WTC11 (cell line): ENCODE results near the gene NUP88. TPM values are rescaled to one million over a fixed set of nuclear protein-coding genes. Genes with fewer than 3 reads are reported as not detected.

Experiments
- ATAC-seq: fragments of 200-7000 bp; cut with Tn5 transposase; 2 replicates; pipeline ENCODE4 v1.10.0; 2021; ENCODE audit warnings: mild to moderate bottlenecking, moderate library complexity
- CTCF ChIA-PET: fragments of 300-600 bp; sonication (Branson Sonifier 250); formaldehyde crosslinking; loops from one replicate; lab custom pipeline; 2021; ENCODE audit warnings: antibody characterized with exemption; lab: Charles Lee
- POLR2A ChIA-PET: fragments of 350-600 bp; sonication (Branson Sonifier 250); formaldehyde crosslinking; loops from one replicate; lab custom pipeline; 2021; ENCODE audit warnings: antibody characterized with exemption; lab: Charles Lee
- DNase-seq: peaks from one replicate; pipeline ENCODE4 v3.0.0; 2021; ENCODE audit warnings: low spot score
- H3K27ac Mint-ChIP-seq: 2 replicates; pipeline ENCODE4 v1.8.0; 2021; ENCODE audit warnings: mixed read lengths
- H3K27me3 Mint-ChIP-seq: 2 replicates; pipeline ENCODE4 v1.8.0; 2021; ENCODE audit warnings: low read depth, mild to moderate bottlenecking, moderate library complexity, mixed read lengths
- H3K36me3 Mint-ChIP-seq: 2 replicates; pipeline ENCODE4 v1.8.0; 2021; ENCODE audit warnings: mixed read lengths
- H3K4me1 Mint-ChIP-seq: 2 replicates; pipeline ENCODE4 v1.8.0; 2022; ENCODE audit warnings: mixed read lengths
- H3K4me3 Mint-ChIP-seq: 2 replicates; pipeline ENCODE4 v1.8.0; 2021; ENCODE audit warnings: mild to moderate bottlenecking, moderate library complexity, mixed read lengths
- H3K9me3 Mint-ChIP-seq: 2 replicates; pipeline ENCODE4 v1.8.0; 2021; ENCODE audit warnings: mixed read lengths
- E2F4 ChIP-seq: sonication (generic); formaldehyde crosslinking; IDR thresholded peaks from 2 replicates; pipeline ENCODE4 v1.8.1; 2022; ENCODE audit warnings: low read depth, mild to moderate bottlenecking, moderate library complexity, missing genetic modification reagents, borderline replicate concordance
- EMX1 ChIP-seq: fragments of 250-450 bp; sonication (Bioruptor Pico); IDR thresholded peaks from 2 replicates; pipeline ENCODE4 v1.8.0; 2021; ENCODE audit warnings: mild to moderate bottlenecking
- ESRRA ChIP-seq: sonication (generic); formaldehyde crosslinking; IDR thresholded peaks from 2 replicates; pipeline ENCODE4 v1.8.1; 2022; ENCODE audit warnings: mild to moderate bottlenecking, missing genetic modification reagents, borderline replicate concordance
- GABPB1 ChIP-seq: sonication (generic); formaldehyde crosslinking; IDR thresholded peaks from 2 replicates; pipeline ENCODE4 v1.8.1; 2023; ENCODE audit warnings: mild to moderate bottlenecking, missing genetic modification reagents
- HMGA2 ChIP-seq: fragments of 250-450 bp; sonication (Bioruptor Pico); IDR thresholded peaks from 2 replicates; pipeline ENCODE4 v1.4.0; 2021; ENCODE audit warnings: mild to moderate bottlenecking, moderate library complexity
- IRF2 ChIP-seq: sonication (generic); formaldehyde crosslinking; IDR thresholded peaks from 2 replicates; pipeline ENCODE4 v1.8.0; 2022; ENCODE audit warnings: low read depth, missing genetic modification reagents, borderline replicate concordance
- JUN ChIP-seq: sonication (generic); formaldehyde crosslinking; IDR thresholded peaks from 2 replicates; pipeline ENCODE4 v1.8.0; 2023; ENCODE audit warnings: mild to moderate bottlenecking, missing genetic modification reagents
- MXD4 ChIP-seq: fragments of 250-450 bp; sonication (Bioruptor Pico); IDR thresholded peaks from 2 replicates; pipeline ENCODE4 v1.8.0; 2021; ENCODE audit warnings: mild to moderate bottlenecking, moderate library complexity, borderline replicate concordance
- NFYB ChIP-seq: sonication (generic); formaldehyde crosslinking; conservative IDR thresholded peaks from 2 replicates; pipeline ENCODE4 v1.8.0; 2022; ENCODE audit warnings: low read depth, missing genetic modification reagents
- NR2C2 ChIP-seq: sonication (generic); formaldehyde crosslinking; IDR thresholded peaks from 2 replicates; pipeline ENCODE4 v1.8.0; 2022; ENCODE audit warnings: mild to moderate bottlenecking, missing genetic modification reagents
- SMAD3 ChIP-seq: sonication (generic); formaldehyde crosslinking; IDR thresholded peaks from 2 replicates; pipeline ENCODE4 v1.8.0; 2022; ENCODE audit warnings: missing genetic modification reagents, mild to moderate bottlenecking, borderline replicate concordance
- ZBTB21 ChIP-seq: sonication (generic); formaldehyde crosslinking; IDR thresholded peaks from 2 replicates; pipeline ENCODE4 v1.8.1; 2023; ENCODE audit warnings: mild to moderate bottlenecking, missing genetic modification reagents, borderline replicate concordance
- ZBTB43 ChIP-seq: sonication (generic); formaldehyde crosslinking; IDR thresholded peaks from 2 replicates; pipeline ENCODE4 v1.8.1; 2023; ENCODE audit warnings: mild to moderate bottlenecking, missing genetic modification reagents
- ZNF263 ChIP-seq: sonication (generic); formaldehyde crosslinking; IDR thresholded peaks from 2 replicates; pipeline ENCODE4 v1.8.1; 2022; ENCODE audit warnings: low read depth, mild to moderate bottlenecking, moderate library complexity, missing genetic modification reagents
- ZNF532 ChIP-seq: fragments of 250-450 bp; sonication (Bioruptor Pico); IDR thresholded peaks from 2 replicates; pipeline ENCODE4 v1.9.0; 2021; ENCODE audit warnings: mild to moderate bottlenecking, borderline replicate concordance
- ZSCAN18 ChIP-seq: fragments of 250-450 bp; sonication (Bioruptor Pico); IDR thresholded peaks from 2 replicates; pipeline ENCODE4 v2.1.2; 2022; ENCODE audit warnings: mild to moderate bottlenecking, moderate library complexity
- total RNA-seq: library from RNA; stranded (reverse); gene quantifications from 3 replicates; pipeline ENCODE4 v1.2.3, GENCODE V29; 2021
- TF ChIP-seq, protein P1 (sequence below): fragments of 250-450 bp; sonication (Bioruptor Pico); IDR thresholded peaks from 2 replicates; pipeline ENCODE4 v1.9.0; 2021; ENCODE audit warnings: mild to moderate bottlenecking
- TF ChIP-seq, protein P2 (sequence below): fragments of 250-450 bp; sonication (Bioruptor Pico); conservative IDR thresholded peaks from 2 replicates; pipeline ENCODE4 v1.9.0; 2021; ENCODE audit warnings: mild to moderate bottlenecking

The NUP88 gene
- total RNA-seq, 1 experiment from 2014 or later = 87.7 TPM

DNA sequence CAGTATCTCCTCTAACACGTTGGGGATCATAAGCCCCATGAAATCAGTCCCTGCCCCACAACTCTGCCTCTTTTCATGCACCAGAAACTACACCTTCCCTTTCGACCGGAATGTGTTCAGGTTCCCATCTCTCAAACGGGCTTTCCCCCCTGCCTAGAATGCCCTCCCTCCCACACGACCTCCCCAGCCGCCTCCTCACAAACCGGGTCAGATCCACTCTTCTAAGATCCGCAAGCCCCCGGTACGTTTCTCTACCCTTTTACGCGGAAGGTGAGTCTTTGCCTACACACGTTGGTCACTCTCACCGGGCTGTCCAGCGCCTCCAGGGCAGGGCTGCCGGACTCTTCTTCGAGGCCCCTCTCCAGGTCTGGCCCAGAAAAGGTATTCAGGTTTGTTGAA, 48.6 kb upstream of the NUP88 start (continued):
- TF ChIP-seq ZBTB43 (no peak), ZNF263 (no peak), MXD4 (CRISPR knock-in tag) (no peak), NR2C2 (no peak), ESRRA (CRISPR knock-in tag) (no peak), GABPB1 (CRISPR knock-in tag) (no peak)

DNA sequence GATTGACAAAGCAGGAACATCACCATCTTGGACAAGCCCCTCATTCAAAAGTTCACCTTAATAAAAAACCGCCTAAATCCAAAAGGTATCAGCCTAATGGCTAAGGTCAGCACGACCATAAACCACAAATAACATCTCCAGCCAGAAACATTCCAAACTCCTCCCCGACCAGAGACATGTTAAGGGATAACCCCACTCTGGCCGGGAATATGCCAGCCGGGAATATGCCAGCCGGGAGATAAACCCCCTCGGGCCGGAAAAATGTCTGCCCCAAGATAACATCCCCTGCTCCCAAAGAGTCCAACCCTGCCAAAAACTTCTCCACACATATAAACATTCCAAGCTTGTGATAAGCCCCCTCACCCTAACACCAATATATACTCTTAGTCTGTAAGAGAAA, 48.0 kb upstream of the NUP88 start:
- Mint-ChIP-seq H3K4me3 (peak overlapping the region; percentile 89), H3K4me1 (peaks cover 23% of the 10 kb centered on the region), H3K27me3 (no peaks in the 10 kb centered on the region), H3K9me3 (no peaks in the 10 kb centered on the region), H3K36me3 (peaks cover 9% of the 10 kb centered on the region), H3K27ac (peak overlapping the region; percentile 55)
- TF ChIP-seq SMAD3 (CRISPR knock-in tag) = no peak
- TF ChIP-seq NR2C2 = no peak
- TF ChIP-seq JUN (CRISPR knock-in tag) = no peak
- TF ChIP-seq, protein P1, sequence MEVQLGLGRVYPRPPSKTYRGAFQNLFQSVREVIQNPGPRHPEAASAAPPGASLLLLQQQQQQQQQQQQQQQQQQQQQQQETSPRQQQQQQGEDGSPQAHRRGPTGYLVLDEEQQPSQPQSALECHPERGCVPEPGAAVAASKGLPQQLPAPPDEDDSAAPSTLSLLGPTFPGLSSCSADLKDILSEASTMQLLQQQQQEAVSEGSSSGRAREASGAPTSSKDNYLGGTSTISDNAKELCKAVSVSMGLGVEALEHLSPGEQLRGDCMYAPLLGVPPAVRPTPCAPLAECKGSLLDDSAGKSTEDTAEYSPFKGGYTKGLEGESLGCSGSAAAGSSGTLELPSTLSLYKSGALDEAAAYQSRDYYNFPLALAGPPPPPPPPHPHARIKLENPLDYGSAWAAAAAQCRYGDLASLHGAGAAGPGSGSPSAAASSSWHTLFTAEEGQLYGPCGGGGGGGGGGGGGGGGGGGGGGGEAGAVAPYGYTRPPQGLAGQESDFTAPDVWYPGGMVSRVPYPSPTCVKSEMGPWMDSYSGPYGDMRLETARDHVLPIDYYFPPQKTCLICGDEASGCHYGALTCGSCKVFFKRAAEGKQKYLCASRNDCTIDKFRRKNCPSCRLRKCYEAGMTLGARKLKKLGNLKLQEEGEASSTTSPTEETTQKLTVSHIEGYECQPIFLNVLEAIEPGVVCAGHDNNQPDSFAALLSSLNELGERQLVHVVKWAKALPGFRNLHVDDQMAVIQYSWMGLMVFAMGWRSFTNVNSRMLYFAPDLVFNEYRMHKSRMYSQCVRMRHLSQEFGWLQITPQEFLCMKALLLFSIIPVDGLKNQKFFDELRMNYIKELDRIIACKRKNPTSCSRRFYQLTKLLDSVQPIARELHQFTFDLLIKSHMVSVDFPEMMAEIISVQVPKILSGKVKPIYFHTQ (CRISPR knock-in tag) = no peak
- TF ChIP-seq NFYB (CRISPR knock-in tag) = no peak
- no peak for TF ChIP-seq HMGA2 (CRISPR knock-in tag)
- TF ChIP-seq IRF2 (CRISPR knock-in tag) = no peak
- DNase-seq = no peak
- CTCF ChIA-PET = interaction anchor here (4.4 kb wide), 1 partner anchor 28 kb away, joined by 23 read pairs; the partner anchor contains the start of gene C1QBP
- POLR2A ChIA-PET = interaction anchor here (0.5 to 2.0 kb wide), 3 partner anchors 19 to 520 kb away, joined by 4 to 17 read pairs (median 12); partner anchors contain the start of genes DERL2 and MIS12
- no peak for ATAC-seq

DNA sequence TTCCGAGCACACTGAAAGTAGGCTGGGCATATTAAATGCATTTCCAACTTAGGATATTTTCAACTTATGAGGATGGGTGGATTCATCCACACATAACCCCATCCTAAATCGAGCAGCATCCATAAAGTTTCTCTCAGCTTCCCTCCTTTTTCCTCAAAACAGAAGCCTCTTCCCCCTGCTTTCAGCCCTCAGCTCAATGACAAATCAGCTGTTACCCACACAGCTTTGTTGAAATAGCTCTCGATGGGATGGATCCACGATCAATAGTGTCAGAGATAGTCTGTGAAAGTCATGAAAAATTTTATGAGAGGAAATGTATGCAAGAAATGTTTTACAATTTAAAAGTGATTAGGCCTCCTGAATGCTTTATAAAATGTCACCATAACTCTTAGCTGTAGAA, 46.8 kb upstream of the NUP88 start:
- Mint-ChIP-seq H3K36me3 (peaks cover 19% of the 10 kb centered on the region), H3K27ac (peak overlapping the region; percentile 61; the same call in 1 of the 2 replicates), H3K4me1 (peaks cover 23% of the 10 kb centered on the region), H3K27me3 (no peaks in the 10 kb centered on the region), H3K9me3 (no peaks in the 10 kb centered on the region), H3K4me3 (peak overlapping the region; percentile 89)
- DNase-seq (no peak), ATAC-seq (no peak)
- ChIA-PET CTCF (interaction anchor here (2.0 kb wide), 1 partner anchor 27 kb away, joined by 5 read pairs; the partner anchor contains the start of gene C1QBP), POLR2A (no interaction called here)
- no peak for TF ChIP-seq ZSCAN18 (CRISPR knock-in tag)
- TF ChIP-seq, protein P2, sequence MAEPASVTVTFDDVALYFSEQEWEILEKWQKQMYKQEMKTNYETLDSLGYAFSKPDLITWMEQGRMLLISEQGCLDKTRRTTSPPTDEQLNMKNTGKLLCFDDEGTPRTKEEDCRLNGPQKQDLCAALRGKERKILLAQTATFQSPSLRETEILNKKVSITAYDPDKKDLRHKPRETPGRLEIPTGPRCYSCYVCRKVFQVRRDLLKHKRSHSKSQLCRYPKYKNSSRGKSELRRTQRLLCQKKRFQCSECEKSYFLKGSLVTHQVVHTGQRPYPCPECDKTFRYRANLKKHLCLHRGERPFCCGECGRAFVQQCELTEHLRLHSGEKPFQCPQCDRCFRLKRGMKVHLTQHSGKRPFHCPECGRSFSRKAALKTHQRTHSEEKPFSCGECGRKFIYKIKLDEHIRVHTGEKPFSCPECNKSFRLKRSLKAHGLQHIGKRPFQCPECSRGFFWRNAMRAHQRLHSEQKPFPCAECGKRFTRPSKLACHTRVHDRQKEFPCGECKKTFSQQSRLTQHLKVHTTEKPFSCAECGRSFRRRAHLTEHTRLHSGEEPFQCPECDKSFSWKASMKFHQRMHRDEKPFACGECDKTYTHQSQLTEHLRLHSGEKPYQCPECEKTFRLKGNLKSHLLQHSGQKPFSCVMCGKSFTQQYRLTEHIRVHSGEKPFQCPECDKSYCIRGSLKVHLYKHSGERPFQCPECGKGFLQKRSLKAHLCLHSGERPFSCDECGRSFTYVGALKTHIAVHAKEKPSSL (CRISPR knock-in tag) = no peak
- TF ChIP-seq E2F4 (CRISPR knock-in tag) = no peak
- TF ChIP-seq EMX1 (CRISPR knock-in tag) = no peak
- TF ChIP-seq ZBTB21 = no peak
- no peak for TF ChIP-seq ZNF532 (CRISPR knock-in tag)
